Effector memory CD8-positive, alpha-beta T cell (primary cell): ENCODE data around the gene NUDCD3.

ENCODE experiments used
- ATAC-seq: fragments of 150-1000 bp; cut with Tn5 transposase; replicated peaks from 2 replicates; pipeline ENCODE4 v1.10.0; 2021; ENCODE audit warnings: mild to moderate bottlenecking, moderate library complexity
- DNase-seq, 3 experiments: peaks; one replicate each; pipeline ENCODE4 v3.0.0; 2021
- H3K27ac Mint-ChIP-seq, 2 donors: one replicate each; pipeline ENCODE4 v1.8.0; 2022; ENCODE audit warnings: mild to moderate bottlenecking in 2 of 2, mixed read lengths in 2 of 2, moderate library complexity in 2 of 2
- H3K27me3 Mint-ChIP-seq, 2 donors: one replicate each; pipeline ENCODE4 v1.8.0; 2022; ENCODE audit warnings: mixed read lengths in 2 of 2
- H3K36me3 Mint-ChIP-seq: one replicate; pipeline ENCODE4 v1.8.0; 2022; ENCODE audit warnings: mild to moderate bottlenecking, moderate library complexity, mixed read lengths; ENCODE audit not compliant: insufficient read depth
- H3K4me1 Mint-ChIP-seq, 2 donors: one replicate each; pipeline ENCODE4 v1.8.0; 2022; ENCODE audit warnings: low read depth in 2 of 2, mixed read lengths in 2 of 2
- H3K4me3 Mint-ChIP-seq, 2 donors: one replicate each; pipeline ENCODE4 v1.8.0; 2022; ENCODE audit warnings: mild to moderate bottlenecking in 2 of 2, mixed read lengths in 2 of 2, moderate library complexity in 2 of 2
- H3K9me3 Mint-ChIP-seq, 2 donors: one replicate each; pipeline ENCODE4 v1.8.0; 2022; ENCODE audit warnings: mixed read lengths in 2 of 2

The NUDCD3 gene

DNA sequence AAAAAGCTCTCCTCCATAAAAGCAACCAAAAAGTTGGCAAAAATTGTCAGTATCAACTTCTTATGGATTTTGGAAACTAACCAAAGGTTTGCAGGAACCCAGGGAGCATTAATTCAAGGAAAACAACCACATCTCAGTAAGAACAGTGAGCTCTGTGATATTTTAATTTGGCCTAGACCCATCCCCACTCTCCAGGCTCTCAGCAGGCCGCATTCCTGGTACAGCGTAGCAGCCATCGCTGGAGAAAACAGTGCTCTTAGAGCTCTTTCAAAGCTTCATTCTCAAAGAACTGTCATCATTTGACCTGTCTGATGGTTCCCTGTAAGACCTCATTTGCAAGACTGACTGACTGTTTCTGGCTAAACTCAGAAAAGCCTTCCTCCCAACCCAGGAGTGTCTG is 81.9 kb downstream of the NUDCD3 start:
- Mint-ChIP-seq H3K4me1 (peaks cover 4 to 27% of the 10 kb centered on the region in 2 donors), H3K4me3 (no peak overlapping the region), H3K27me3 (no peaks in the 10 kb centered on the region), H3K27ac (peak overlapping the region in 1 of 2 donors; percentile 20), H3K9me3 (peaks cover 0 to 1% of the 10 kb centered on the region in 2 donors), H3K36me3 (peaks cover 39% of the 10 kb centered on the region)
- DNase-seq: no peak
- ATAC-seq: no peak

DNA sequence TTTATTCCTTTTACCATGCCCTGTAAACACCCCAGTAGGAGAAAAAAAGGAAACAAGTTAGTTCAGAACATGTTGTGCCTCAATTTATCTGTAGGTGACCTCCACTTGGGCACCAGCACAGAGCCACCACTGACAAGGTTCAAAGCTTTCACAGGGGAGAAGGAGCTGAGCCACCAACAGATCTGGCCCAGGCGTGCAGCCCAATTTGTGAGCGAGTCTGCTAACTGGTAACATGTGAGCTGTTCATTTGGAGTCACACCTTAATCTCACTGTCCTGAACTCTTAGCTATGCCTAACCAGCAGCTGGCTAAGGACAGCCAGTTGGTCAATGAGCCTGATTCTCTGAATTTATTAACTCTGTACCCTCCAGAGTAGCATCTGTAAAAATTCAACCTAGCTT is 86.7 kb downstream of the NUDCD3 start:
- Mint-ChIP-seq H3K4me3 (no peak overlapping the region), H3K4me1 (peaks cover 3 to 13% of the 10 kb centered on the region in 2 donors), H3K27ac (peak overlapping the region in 1 of 2 donors; percentile 66), H3K36me3 (peaks cover 40% of the 10 kb centered on the region), H3K27me3 (no peaks in the 10 kb centered on the region), H3K9me3 (no peaks in the 10 kb centered on the region)
- no peak for DNase-seq
- ATAC-seq: no peak

DNA sequence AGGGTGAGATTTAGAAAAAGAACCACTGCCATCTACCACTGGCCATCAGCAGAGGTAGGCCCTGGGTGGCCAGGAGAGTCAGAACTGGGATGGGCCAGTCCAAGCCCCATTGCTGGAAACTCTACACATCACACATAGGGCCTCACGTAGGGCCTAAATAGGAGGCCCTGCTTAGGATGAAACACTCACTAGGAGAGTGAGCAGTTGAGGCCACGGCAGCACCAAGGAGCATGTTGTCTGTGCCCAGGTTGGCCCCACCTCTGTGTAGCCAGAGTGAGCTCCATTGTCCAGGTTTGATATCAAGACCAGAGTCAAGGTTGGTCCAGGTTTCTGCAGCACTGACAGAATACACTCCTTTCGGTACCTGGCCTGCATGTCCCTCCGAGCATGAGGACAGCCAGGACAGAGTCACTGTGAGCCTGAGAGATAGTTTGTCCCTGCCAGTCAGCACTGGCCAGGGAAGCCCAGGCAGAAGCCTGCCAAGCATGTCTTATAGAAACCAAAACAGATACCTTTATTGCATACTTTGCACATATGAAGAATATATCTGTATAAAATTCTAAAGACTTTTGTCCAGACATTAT is 87.2 kb downstream of the NUDCD3 start:
- DNase-seq (no peak), ATAC-seq (no peak)
- Mint-ChIP-seq H3K27ac (peak overlapping the region; percentile 23 to 66), H3K4me3 (no peak overlapping the region), H3K27me3 (no peaks in the 10 kb centered on the region), H3K9me3 (no peaks in the 10 kb centered on the region), H3K36me3 (peaks cover 40% of the 10 kb centered on the region), H3K4me1 (peaks cover 3 to 16% of the 10 kb centered on the region in 2 donors)

DNA sequence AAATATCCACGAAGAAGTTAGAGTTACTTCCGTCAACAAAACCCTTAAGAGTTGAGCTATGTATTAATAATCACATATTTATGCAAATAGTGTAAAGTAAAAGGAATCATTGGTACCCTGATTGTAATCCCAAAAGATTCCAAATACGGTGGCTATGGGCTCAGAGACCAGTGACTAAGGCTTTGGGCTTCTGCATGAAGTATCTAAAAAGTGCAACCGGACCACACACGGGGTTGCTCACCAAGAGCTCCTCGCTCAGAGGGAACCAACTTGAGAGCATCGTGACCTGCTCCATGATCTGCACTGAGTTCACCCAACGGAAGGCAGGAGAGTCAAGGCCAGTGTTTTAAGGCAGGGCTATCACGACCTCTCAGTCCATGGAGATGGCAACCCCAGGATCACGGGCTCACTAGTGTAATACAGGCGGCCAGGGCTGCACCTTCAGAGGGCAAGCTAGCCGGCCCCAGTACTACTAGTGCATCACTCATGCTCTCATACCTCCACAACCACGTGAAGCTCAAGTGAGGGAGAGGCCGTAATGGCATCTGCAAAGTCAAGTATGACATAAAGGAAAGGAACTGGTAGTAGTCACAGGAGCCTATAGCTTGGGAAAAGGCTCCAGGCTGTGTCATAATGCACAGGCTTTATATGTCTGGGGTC is 87.9 kb downstream of the NUDCD3 start:
- Mint-ChIP-seq H3K9me3 (no peaks in the 10 kb centered on the region), H3K36me3 (peaks cover 34% of the 10 kb centered on the region), H3K4me1 (peaks cover 7 to 21% of the 10 kb centered on the region in 2 donors), H3K27ac (peak overlapping the region in 1 of 2 donors; percentile 23), H3K4me3 (no peak overlapping the region), H3K27me3 (no peaks in the 10 kb centered on the region)
- DNase-seq (no peak), ATAC-seq (no peak)

DNA sequence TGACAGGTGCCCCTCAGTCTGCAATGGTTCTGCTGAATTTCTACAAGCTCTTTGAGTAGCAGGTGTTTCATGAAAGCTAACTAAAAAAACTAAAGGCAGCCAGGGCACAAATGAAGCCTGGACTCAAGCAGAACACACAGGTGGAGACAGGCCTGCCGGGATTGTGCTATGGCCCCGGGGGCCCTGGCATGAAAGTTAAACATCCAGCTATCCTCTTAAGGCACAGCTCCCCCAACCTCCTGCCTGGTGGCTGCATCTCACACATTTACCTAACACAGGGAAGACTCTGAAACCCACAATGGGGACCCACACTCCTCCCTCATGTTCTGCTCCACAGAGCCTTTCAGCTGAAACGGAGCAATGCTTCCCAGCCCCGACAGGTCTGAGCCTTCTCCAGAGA is 88.8 kb downstream of the NUDCD3 start:
- H3K4me3 Mint-ChIP-seq: no peak overlapping the region
- no peaks in the 10 kb centered on the region for H3K9me3 Mint-ChIP-seq
- peaks cover 33% of the 10 kb centered on the region for H3K36me3 Mint-ChIP-seq
- ATAC-seq (no peak), DNase-seq (no peak)
- peaks cover 9 to 20% of the 10 kb centered on the region in 2 donors for H3K4me1 Mint-ChIP-seq
- H3K27ac Mint-ChIP-seq: no peak overlapping the region
- H3K27me3 Mint-ChIP-seq: no peaks in the 10 kb centered on the region

DNA sequence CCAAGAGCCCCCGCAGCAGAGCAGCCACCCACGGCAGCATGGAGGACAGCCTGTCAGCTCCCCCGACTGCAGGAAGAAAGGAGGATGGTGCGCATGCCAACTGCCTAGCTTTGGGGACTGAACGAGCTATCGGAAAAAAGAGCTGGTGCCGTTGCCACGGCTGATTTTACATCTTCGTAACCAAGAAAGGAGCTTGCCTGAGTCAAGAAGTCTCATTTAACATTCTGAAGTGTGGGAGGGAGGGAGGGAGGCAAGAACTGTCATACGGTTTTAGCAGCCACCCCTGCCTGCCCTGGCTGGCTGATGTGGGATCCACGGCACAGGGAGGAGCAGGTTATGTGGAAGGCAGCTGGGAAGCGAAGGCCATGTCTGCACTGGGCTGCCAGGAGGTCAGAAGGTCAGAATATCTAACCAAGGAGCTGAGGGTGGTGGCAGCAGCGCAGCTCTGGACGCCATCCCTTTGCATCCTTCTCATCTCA is 90.4 kb downstream of the NUDCD3 start:
- H3K27ac Mint-ChIP-seq: no peak overlapping the region
- H3K4me3 Mint-ChIP-seq: no peak overlapping the region
- DNase-seq (no peak), ATAC-seq (no peak)
- no peaks in the 10 kb centered on the region for H3K27me3 Mint-ChIP-seq
- H3K9me3 Mint-ChIP-seq: no peaks in the 10 kb centered on the region
- H3K4me1 Mint-ChIP-seq: peaks cover 9 to 18% of the 10 kb centered on the region in 2 donors
- H3K36me3 Mint-ChIP-seq: peaks cover 28% of the 10 kb centered on the region

DNA sequence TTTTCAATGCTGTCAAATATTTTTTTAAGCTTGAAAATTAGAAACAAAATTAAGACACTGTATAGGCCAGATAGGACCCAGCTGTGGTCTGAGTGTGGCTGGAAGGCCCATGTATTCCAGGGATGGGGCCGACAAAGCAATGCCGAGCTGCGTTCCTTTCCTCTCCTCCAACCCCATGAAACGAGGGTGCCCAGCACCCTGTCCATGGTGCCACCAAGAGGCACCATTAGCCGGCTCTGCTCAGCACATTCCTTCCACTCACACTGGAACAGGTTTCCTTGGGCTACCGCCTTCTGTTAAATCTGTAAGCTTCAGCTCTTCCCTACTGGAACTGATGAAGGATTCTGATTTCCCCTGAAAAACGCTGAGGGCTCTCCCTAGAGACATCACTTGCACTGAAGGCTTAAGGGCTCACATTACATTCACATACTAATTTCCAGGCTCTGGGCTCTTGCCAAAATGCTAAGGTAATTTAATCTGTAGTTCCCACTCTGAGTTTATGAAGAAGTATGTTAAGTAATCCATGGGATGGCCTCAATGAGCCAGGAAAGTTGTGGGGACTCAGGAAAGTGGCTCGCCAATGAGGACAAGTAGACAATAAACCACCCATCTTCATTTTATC is 91.4 kb downstream of the NUDCD3 start:
- Mint-ChIP-seq H3K36me3 (peaks cover 25% of the 10 kb centered on the region), H3K27ac (peak overlapping the region in 1 of 2 donors; percentile 5)

DNA sequence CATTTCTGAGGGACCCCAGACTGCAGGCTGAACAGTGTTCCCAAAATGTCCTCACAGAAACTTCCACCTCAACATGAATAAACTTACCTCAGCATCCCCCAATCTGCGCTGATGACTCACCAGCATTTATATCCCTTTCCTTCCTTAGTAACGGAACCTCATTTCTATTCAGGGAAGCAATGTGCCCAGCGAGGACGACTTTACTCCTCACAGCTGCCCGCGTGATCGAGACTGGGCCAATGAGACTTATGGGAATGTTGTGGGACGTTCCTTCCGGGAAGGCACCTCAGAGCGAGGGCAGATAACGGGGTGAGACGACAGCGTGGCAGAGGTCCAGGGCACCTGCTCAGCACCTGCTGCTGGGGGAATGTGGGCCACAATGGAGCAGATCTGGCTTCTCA is 91.9 kb downstream of the NUDCD3 start:
- peaks cover 9 to 18% of the 10 kb centered on the region in 2 donors for H3K4me1 Mint-ChIP-seq
- no peak for DNase-seq
- H3K36me3 Mint-ChIP-seq: peaks cover 25% of the 10 kb centered on the region
- ATAC-seq: no peak
- no peaks in the 10 kb centered on the region for H3K27me3 Mint-ChIP-seq
- no peaks in the 10 kb centered on the region for H3K9me3 Mint-ChIP-seq
- H3K4me3 Mint-ChIP-seq: no peak overlapping the region
- H3K27ac Mint-ChIP-seq: no peak overlapping the region

More for the DNA sequence above, 91.4 kb downstream of the NUDCD3 start:
- ATAC-seq (no peak), DNase-seq (no peak)
- peaks cover 9 to 18% of the 10 kb centered on the region in 2 donors for H3K4me1 Mint-ChIP-seq
- no peaks in the 10 kb centered on the region for H3K27me3 Mint-ChIP-seq
- no peak overlapping the region for H3K4me3 Mint-ChIP-seq
- H3K9me3 Mint-ChIP-seq: no peaks in the 10 kb centered on the region

DNA sequence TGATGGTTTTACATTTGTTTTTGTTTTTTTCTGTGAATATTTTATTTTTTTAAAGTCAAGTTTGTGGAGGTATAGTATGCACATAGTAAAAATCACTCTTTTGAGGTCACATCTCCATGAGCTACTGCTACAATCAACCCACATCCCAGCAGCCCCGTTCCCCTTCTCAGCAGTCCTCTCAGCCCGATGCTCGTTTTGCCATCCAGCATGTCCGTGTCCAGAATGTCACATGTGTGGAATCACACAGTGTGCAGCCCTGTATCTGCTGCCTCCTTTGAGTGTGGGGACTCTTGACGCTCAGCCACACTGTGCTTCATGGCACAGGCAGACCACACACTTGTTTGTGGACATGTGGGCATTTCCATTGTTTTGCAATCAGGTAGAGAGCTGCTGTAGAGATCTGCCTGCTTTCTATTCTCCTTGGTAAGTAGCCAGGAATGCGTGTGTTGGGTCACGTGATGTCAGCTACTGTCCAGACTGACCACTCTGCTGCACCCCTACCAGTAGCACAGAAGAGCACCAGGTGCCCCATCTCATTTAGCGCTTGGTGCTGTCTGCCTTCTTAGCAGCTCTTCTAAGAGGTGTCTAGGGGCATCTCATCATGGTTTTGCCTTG is 93.4 kb downstream of the NUDCD3 start:
- H3K4me3 Mint-ChIP-seq: no peak overlapping the region
- H3K27me3 Mint-ChIP-seq: no peaks in the 10 kb centered on the region
- no peak overlapping the region for H3K27ac Mint-ChIP-seq
- DNase-seq (no peak), ATAC-seq (no peak)
- peaks cover 23% of the 10 kb centered on the region for H3K36me3 Mint-ChIP-seq
- H3K4me1 Mint-ChIP-seq: peaks cover 12% of the 10 kb centered on the region in 2 donors
- H3K9me3 Mint-ChIP-seq: no peaks in the 10 kb centered on the region

DNA sequence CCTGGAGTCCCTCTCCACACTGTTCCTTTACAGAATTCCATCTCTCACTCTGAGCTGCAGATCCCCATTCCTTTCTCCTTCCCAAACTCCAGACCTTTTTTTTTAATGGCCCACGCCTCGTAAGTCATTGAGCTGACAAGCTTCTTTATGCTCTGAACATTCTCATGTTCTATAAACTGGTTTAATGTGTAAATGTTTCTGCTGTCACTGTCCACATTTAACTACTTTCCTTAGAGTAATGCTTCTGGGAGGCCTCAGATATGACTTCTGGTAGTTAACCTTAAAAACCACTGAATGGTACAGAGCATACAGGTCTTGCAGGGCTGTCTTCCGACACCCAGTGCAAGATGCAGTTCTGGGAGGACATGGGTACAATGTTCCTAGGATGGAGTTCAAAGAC is 94.0 kb downstream of the NUDCD3 start:
- Mint-ChIP-seq H3K9me3 (no peaks in the 10 kb centered on the region), H3K27me3 (no peaks in the 10 kb centered on the region), H3K4me1 (peaks cover 12% of the 10 kb centered on the region in 2 donors), H3K27ac (peak overlapping the region in 1 of 2 donors; percentile 26), H3K36me3 (peaks cover 29% of the 10 kb centered on the region), H3K4me3 (no peak overlapping the region)
- no peak for DNase-seq
- ATAC-seq: no peak

DNA sequence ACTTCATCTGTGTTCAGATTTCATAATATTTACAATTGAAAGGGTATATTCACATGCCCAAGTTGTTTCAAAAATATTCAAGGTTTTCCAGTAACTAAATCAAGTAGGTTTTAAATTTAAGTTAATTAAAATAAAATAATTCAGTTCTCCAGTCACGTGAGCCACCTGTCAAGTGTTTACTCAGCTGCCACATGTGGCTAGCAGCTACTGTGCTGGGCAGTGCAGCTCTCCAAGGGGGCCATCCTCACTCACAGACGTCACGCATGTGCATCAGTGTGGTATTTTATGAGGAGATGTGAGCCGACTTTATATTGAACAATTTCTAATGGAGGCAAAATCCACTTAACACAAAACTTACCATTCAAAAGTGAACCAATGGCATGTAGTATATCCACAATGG is 95.4 kb downstream of the NUDCD3 start:
- no peak for DNase-seq
- ATAC-seq: no peak
- no peaks in the 10 kb centered on the region for H3K9me3 Mint-ChIP-seq
- no peaks in the 10 kb centered on the region for H3K27me3 Mint-ChIP-seq
- H3K36me3 Mint-ChIP-seq: peaks cover 34% of the 10 kb centered on the region
- no peak overlapping the region for H3K27ac Mint-ChIP-seq
- no peak overlapping the region for H3K4me3 Mint-ChIP-seq
- H3K4me1 Mint-ChIP-seq: peaks cover 12% of the 10 kb centered on the region in 2 donors

DNA sequence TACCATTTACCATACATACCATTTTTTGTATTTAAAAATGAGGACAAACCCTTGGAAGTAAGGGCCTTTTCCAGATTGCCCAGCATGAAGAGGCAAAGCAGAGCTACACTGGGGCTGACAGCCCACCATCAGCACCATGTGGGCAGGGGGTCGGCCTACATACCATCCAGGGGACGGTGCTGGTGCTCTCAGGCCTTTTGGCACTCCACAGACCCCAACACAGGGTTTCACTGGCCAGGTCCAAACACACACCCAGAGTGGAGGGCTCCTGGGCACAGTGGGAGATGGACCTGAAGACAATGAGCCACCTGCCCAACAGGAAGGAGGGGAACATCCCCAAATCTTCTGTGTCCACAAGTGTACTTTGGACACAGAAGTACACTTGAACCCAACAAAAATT is 95.8 kb downstream of the NUDCD3 start:
- no peaks in the 10 kb centered on the region for H3K27me3 Mint-ChIP-seq
- peaks cover 34% of the 10 kb centered on the region for H3K36me3 Mint-ChIP-seq
- no peaks in the 10 kb centered on the region for H3K9me3 Mint-ChIP-seq
- ATAC-seq (no peak), DNase-seq (no peak)
- H3K4me3 Mint-ChIP-seq: no peak overlapping the region
- H3K27ac Mint-ChIP-seq: no peak overlapping the region
- H3K4me1 Mint-ChIP-seq: peaks cover 10 to 12% of the 10 kb centered on the region in 2 donors

DNA sequence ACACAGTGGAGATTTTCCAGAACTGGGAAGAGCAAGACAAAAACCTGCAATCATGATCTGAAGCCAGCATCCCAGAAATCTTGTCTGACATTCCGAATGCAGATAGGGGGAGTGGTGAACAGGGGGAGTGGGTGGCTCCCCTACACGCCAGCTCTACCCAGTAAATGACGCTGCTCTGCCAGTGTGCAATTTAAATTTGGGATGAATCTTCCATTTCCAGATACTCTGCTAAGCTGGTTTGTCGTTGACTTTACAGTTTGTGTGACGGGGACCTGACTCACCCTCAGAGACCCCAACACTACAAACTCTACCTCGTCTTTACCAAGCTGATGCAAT is 96.4 kb downstream of the NUDCD3 start:
- H3K27me3 Mint-ChIP-seq: no peaks in the 10 kb centered on the region
- H3K4me1 Mint-ChIP-seq: peaks cover 10 to 12% of the 10 kb centered on the region in 2 donors
- H3K27ac Mint-ChIP-seq: no peak overlapping the region
- DNase-seq (no peak), ATAC-seq (no peak)
- H3K9me3 Mint-ChIP-seq: no peaks in the 10 kb centered on the region
- H3K4me3 Mint-ChIP-seq: no peak overlapping the region
- H3K36me3 Mint-ChIP-seq: peaks cover 37% of the 10 kb centered on the region
